GM19455 (cell line): ENCODE measurements around the gene RNF167.

ENCODE experiments used
- ATAC-seq: cut with Tn5 transposase; IDR thresholded peaks from one replicate; pipeline ENCODE4 v1.9.1; 2021; ENCODE audit not compliant: unreplicated experiment

The RNF167 gene

GRCh38 chr17:4937553-4937952 lies 2.5 kb upstream of the RNF167 start:
- ATAC-seq: no peak

- ATAC-seq: no peak
Measured at GRCh38 chr17:4938069-4938491, 2.0 kb upstream of the RNF167 start.

- ATAC-seq: no peak
Measured at GRCh38 chr17:4938688-4939545, 1.2 kb upstream of the RNF167 start.

GRCh38 chr17:4939546-4939795 lies 597 bp upstream of the RNF167 start:
- peak; percentile 32 for ATAC-seq

DNA sequence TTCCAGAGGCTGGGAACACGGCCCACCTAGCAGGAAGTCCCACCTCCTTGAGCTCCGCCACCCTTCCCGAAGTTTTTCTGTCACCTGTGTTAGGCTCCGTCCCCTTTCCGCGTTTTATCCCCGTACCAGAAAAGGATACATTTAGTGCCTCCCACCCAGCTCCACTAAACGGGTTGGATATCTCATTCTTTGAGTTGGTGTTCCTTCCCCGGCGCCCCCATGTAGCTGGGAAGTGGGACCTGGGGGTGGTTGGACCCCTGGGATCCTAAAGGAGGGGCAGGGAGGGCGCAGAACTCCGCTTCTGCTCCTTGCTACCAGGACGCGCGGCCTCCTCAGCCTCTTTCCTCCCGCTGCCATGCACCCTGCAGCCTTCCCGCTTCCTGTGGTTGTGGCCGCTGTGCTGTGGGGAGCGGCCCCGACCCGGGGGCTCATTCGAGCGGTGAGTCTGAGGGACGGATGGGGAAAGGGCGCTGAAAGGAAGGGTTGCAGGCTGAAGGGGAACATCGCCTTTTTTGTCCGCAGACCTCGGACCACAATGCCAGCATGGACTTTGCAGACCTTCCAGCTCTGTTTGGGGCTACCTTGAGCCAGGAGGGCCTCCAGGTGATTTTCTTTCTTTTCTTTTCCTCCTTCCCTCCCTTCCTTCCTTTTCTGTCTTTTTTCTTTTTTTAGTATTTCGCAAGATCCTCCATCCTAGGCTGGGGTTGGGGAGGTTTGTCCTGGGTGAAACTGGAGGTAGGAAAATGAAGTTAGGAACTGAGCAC lies 669 bp downstream of the RNF167 start:
- ATAC-seq: no peak

- ATAC-seq: no peak
Measured at GRCh38 chr17:4941319-4941610, 1.2 kb downstream of the RNF167 start.

GRCh38 chr17:4942760-4943508 lies 2.9 kb downstream of the RNF167 start:
- ATAC-seq: no peak

DNA sequence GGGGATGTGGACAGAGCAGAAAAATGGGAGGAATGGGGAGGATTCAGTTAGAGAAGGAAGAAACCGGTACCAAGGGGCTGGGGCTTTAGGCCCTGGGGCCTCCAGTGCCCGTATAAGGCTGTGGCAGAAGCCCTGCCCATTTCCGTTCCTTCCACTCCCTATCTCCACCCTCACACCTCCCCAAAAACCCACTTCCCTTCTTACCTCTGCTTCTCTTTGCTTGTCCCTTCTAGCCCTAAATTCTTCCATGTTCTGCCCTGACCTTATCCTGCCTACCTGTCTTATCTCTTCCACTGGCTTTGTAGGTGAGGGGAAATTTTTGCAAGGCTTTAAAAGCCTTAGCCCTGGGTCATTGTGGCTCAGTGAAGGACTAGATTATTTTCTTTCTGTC lies 4.1 kb downstream of the RNF167 start:
- ATAC-seq: no peak

DNA sequence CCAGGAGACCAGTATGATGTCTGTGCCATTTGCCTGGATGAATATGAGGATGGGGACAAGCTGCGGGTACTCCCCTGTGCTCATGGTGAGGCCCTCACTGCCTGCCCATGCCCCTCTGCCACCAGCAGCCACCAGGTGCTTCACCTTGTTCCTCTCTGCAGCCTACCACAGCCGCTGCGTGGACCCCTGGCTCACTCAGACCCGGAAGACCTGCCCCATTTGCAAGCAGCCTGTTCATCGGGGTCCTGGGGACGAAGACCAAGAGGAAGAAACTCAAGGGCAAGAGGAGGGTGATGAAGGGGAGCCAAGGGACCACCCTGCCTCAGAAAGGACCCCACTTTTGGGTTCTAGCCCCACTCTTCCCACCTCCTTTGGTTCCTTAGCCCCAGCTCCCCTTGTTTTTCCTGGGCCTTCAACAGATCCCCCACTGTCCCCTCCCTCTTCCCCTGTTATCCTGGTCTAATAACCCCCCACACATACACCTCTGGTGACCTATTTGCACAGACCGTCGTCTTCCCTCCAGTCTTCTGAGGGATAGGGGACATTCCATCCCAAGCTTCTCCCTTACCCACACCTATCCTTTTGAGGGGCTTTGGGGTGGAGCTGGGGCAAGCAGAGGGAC lies 4.6 kb downstream of the RNF167 start:
- no peak for ATAC-seq

- no peak for ATAC-seq
Measured at GRCh38 chr17:4945176-4945943, 5.3 kb downstream of the RNF167 start.

DNA sequence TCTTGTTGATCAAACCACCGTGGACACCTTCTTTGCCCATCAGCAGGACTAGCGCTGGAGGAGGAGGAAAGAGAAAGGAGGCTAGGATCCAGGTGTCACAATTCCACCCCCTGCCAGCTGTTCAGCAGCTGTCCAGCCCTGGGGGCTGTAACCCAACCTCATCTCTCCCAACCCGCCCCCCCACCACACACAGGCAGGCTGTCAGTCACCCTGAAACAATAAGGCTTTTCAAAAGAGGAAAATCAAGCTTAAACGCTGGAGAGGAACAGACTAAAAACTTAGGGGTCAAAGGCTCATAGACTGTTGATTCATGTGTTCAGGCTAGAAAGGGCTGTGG lies 5.8 kb downstream of the RNF167 start:
- no peak for ATAC-seq

DNA sequence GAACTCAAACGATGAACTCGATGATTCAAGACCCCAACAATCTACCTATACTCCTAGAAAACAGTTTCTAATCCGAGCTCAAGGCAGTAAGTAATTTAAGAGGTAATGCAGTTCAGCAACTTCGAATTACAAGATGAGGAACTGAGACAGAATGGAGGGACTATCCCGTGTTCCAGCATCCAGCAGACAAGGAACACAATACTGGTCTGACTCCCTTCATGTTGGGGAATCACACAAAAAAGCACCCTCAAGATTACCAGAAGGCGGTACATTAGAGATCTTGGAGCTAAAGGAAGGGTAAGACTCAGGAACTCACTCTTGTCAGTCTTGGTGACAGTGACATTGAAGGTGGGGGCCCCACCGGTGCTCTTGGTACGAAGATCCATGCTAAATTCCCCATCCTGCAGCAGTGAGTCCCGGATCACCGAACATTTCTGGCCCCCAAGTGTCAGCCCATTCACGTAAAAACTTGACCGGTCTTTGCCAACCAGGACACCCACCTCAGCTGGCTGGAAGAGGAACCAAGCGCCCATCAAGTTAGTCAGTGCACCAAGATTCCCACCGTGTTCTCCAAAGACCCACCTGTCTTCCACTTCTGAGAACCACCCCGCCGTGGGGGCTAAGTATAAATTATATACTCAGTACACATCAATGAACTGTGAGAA lies 6.4 kb downstream of the RNF167 start:
- no peak for ATAC-seq

- no peak for ATAC-seq
Measured at GRCh38 chr17:4947010-4947410, 6.9 kb downstream of the RNF167 start.

- peak; percentile 9 for ATAC-seq
Measured at GRCh38 chr17:4947411-4948165, 7.5 kb downstream of the RNF167 start.

DNA sequence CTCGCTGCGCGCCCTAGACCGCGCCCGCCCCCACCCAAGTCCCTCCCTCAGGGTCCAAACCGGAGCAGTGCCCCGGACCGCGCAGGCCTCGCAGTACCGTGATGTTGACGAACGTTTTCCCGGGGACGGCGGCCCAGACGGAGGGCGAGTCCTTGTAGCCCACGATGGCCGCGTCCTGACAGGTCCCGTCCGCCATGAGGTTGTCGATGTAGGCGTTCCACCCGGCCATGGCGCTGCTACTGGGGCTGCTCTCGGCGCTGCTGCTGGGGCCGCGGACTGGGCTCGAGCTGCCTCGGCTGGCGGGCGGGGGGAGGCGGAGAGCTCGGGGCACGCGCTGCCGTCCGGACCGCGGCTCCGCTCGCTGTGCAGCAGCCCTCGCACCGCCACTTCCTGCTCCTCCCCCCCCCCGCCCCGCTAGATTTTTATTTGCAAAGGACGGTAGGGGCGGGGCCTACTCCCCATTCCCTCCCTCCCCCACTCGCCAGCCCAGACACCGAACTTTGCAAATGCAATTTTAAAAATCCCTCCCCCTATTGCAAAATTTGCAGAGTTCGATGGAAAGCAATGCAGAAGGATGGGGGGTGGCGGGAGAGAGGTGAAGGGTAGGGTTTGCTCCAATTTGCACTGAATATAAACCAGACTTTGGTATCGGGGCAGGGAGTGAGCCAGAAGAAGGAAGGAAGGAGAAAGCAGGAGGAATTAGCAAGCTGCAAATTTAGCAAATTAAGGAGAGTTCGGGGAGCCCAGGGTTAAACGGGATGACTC lies 8.3 kb downstream of the RNF167 start, which contains the start of gene PFN1:
Gene PFN1, minus strand, starts transcription at position 365 of the 765 bp plus-strand sequence. Its CDS starts 136 bp downstream, at position 229.
- peak; percentile 18 for ATAC-seq

DNA sequence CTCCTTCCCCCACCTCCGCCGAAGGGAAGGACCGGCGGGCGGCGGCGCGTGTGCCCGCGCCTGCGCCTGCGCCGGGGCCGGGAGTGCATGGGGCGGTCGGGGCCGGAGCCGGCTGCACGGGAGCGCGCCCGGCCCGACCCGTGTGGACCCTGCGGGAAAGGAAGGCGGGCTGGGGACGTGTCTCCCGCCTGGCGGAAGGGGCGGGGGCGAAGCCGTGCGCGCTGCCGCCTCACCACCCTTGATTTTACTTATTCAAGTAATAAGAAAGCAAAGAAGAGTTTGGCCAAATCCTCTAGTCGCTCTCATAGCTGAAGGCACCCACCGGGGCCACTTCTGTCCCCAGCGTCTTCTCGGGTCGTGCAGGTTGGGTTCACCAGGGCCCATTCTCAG lies 8.9 kb downstream of the RNF167 start:
- peak; percentile 27 for ATAC-seq

- peak; percentile 32 for ATAC-seq
Measured at GRCh38 chr17:4949321-4950074, 9.4 kb downstream of the RNF167 start.

DNA sequence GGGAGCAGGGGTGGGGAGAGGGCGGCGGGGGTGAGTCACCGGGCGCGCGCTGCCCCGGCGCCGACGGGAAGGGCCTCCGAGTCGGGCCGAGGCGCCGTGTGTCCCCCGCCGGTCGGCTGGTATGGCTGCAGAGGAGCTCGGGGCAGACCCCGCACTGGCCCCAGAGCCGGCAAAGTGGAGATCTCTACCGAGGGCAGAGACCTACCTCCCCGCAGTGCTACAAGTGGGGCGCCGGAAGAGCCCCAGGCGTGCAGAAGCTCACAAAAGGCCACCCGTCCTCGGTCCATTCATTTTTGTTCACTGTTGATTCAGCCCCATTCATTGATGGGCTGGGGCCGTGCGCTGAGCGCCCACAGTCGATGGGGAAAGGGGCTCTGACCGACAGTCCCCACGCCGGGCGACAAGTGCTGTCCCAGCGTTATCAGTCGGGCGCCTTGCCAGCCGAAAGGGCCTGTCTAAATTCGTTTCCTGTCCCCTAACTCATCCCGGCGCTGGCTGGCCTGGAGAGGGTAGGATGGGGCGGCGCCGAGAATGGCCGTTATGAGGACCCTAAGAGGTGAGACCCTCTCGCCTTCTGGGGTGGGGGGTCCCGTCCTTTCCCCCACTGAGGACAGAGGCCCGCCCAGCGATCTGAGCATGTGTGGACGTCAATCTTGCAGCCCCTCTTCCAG lies 10.1 kb downstream of the RNF167 start:
- ATAC-seq: no peak
